HCT116 (cell line): ENCODE results near the gene SLC2A13. TPM values are rescaled to one million over a fixed set of nuclear protein-coding genes. Genes with fewer than 3 reads are reported as not detected.

Source experiments
- ATAC-seq: fragments of 200-7000 bp; cut with Tn5 transposase; 2 replicates; pipeline ENCODE4 v1.9.1; 2020; ENCODE audit warnings: mild to moderate bottlenecking, moderate library complexity
- BruUV-seq: library from RNA; stranded (reverse); fragments of 400-500 nt; replicated peaks from 2 replicates; lab custom pipeline; 2021; lab: Mats Ljungman, UMichigan
- CTCF ChIA-PET: fragments of 300-600 bp; sonication (Branson Sonifier 250); formaldehyde crosslinking; loops from one replicate; lab custom pipeline; 2021; ENCODE audit warnings: antibody characterized with exemption; lab: Charles Lee
- POLR2A ChIA-PET: fragments of 300-600, 350-600 bp; sonication (Branson Sonifier 250); formaldehyde crosslinking; loops from one replicate; lab custom pipeline; 2021; ENCODE audit warnings: antibody characterized with exemption; lab: Charles Lee
- RAD21 ChIA-PET, 2 experiments: fragments of 300-600 bp; sonication (Branson Sonifier 250); formaldehyde crosslinking; loops; one replicate each; lab custom pipeline; 2023; ENCODE audit warnings: low total read pairs in 2 of 2; ENCODE audit not compliant: uncharacterized antibody in 2 of 2, unreplicated experiment in 2 of 2, low non-redundant PET in 1 of 2; lab: Charles Lee
- DNase-seq: peaks from one replicate; pipeline ENCODE4 v3.0.0-alpha.2; 2010; ENCODE audit warnings: low read depth, low spot score
- H2AFZ ChIP-seq: fragments of 200-600 bp; shearing (Covaris generic), sonication (generic); 2 replicates; pipeline ENCODE4 v1.6.1; 2017; ENCODE audit warnings: low read depth, mixed run types, mixed read lengths, antibody characterized with exemption, low read length; ENCODE audit not compliant: poor library complexity, severe bottlenecking
- H3K27ac ChIP-seq: 2 replicates; pipeline ENCODE4 v1.5.1; 2012; ENCODE audit warnings: low read depth, low read length
- H3K27me3 ChIP-seq: fragments of 200-600 bp; sonication (generic); 2 replicates; pipeline ENCODE4 v1.6.1; 2016; ENCODE audit warnings: mixed run types, low read length, mixed read lengths; ENCODE audit not compliant: insufficient read depth
- H3K36me3 ChIP-seq, 2 experiments: fragments of 200-500 bp in 1 of 2; fragments of 200-600 bp in 1 of 2; sonication (Bioruptor generic) in 1 of 2; sonication (generic) in 1 of 2; 2 replicates each; pipeline versions ENCODE4 v1.5.1 to v1.6.1; 2014 to 2016; ENCODE audit warnings: low read length in 2 of 2, inconsistent platforms in 1 of 2, mixed read lengths in 1 of 2, mixed run types in 1 of 2; ENCODE audit not compliant: insufficient read depth in 2 of 2, control insufficient read depth in 1 of 2
- H3K4me1 ChIP-seq, 2 experiments: fragments of 200-600 bp in 1 of 2; sonication (generic) in 1 of 2; 2 replicates each; pipeline versions ENCODE4 v1.5.1 to v1.6.1; 2012 to 2017; ENCODE audit warnings: low read length in 2 of 2, inconsistent platforms in 1 of 2, mild to moderate bottlenecking in 1 of 2, mixed read lengths in 1 of 2, mixed run types in 1 of 2, moderate library complexity in 1 of 2; ENCODE audit not compliant: insufficient read depth in 2 of 2, control insufficient read depth in 1 of 2
- H3K4me2 ChIP-seq: fragments of 200-600 bp; sonication (generic); 2 replicates; pipeline ENCODE4 v1.6.1; 2017; ENCODE audit warnings: mixed run types, low read length, mixed read lengths
- H3K4me3 ChIP-seq, 2 experiments: fragments of 200-600 bp in 1 of 2; sonication (generic) in 1 of 2; replicated peaks in 1 of 2; 2 replicates each; pipeline ENCODE4 v1.5.1; 2011 to 2016; ENCODE audit warnings: low read length in 2 of 2, control low read depth in 1 of 2, low read depth in 1 of 2, mild to moderate bottlenecking in 1 of 2, mixed read lengths in 1 of 2, mixed run types in 1 of 2
- H3K79me2 ChIP-seq: fragments of 200-600 bp; sonication (generic); 2 replicates; pipeline ENCODE4 v1.6.1; 2017; ENCODE audit warnings: mild to moderate bottlenecking, mixed run types, low read length, moderate library complexity, mixed read lengths; ENCODE audit not compliant: insufficient read depth
- H3K9ac ChIP-seq: fragments of 200-600 bp; sonication (generic); 2 replicates; pipeline ENCODE4 v1.6.1; 2016; ENCODE audit warnings: low read length, mixed read lengths
- H3K9me2 ChIP-seq: fragments of 200-600 bp; sonication (generic), shearing (Covaris generic); 2 replicates; pipeline ENCODE4 v1.6.1; 2017; ENCODE audit warnings: mixed run types, mild to moderate bottlenecking, moderate library complexity; ENCODE audit not compliant: insufficient read depth
- H3K9me3 ChIP-seq, 2 experiments: fragments of 200-500 bp in 1 of 2; fragments of 200-600 bp in 1 of 2; sonication (Bioruptor generic) in 1 of 2; sonication (generic) in 1 of 2; 2 replicates each; pipeline ENCODE4 v1.6.1; 2014 to 2017; ENCODE audit warnings: low read length in 2 of 2, mixed read lengths in 2 of 2, inconsistent platforms in 1 of 2, low read depth in 1 of 2, mild to moderate bottlenecking in 1 of 2, mixed run types in 1 of 2, moderate library complexity in 1 of 2; ENCODE audit not compliant: control insufficient read depth in 1 of 2, insufficient read depth in 1 of 2
- H4K20me1 ChIP-seq: fragments of 200-600 bp; sonication (generic), shearing (Covaris generic); 2 replicates; pipeline ENCODE4 v1.6.1; 2017; ENCODE audit warnings: mixed run types, mild to moderate bottlenecking, moderate library complexity; ENCODE audit not compliant: insufficient read depth
- ATF3 ChIP-seq: IDR thresholded peaks from 2 replicates; pipeline ENCODE4 v1.6.1; 2012
- CBX3 ChIP-seq: IDR thresholded peaks from 2 replicates; pipeline ENCODE4 v1.6.1; 2012; ENCODE audit warnings: low read depth
- CEBPB ChIP-seq: IDR thresholded peaks from 2 replicates; pipeline ENCODE4 v1.6.1; 2012; ENCODE audit warnings: low read depth
- EGR1 ChIP-seq: IDR thresholded peaks from 2 replicates; pipeline ENCODE4 v1.6.1; 2012; ENCODE audit warnings: low read depth
- ELF1 ChIP-seq: IDR thresholded peaks from 2 replicates; pipeline ENCODE4 v1.6.1; 2012; ENCODE audit warnings: low read depth, borderline replicate concordance
- EZH2 ChIP-seq: fragments of 200-600 bp; sonication (generic); IDR thresholded peaks from 2 replicates; pipeline ENCODE4 v1.6.1; 2017; ENCODE audit warnings: antibody characterized with exemption, mixed run types
- FOSL1 ChIP-seq: IDR thresholded peaks from 2 replicates; pipeline ENCODE4 v1.6.1; 2012; ENCODE audit warnings: low read depth
- MAX ChIP-seq: IDR thresholded peaks from 2 replicates; pipeline ENCODE4 v1.6.1; 2012
- POLR2A ChIP-seq: IDR thresholded peaks from 2 replicates; pipeline ENCODE4 v1.7.0; 2011; ENCODE audit warnings: borderline replicate concordance; ENCODE audit not compliant: insufficient read depth, insufficient read length; ENCODE audit errors: extremely low read depth
- POLR2AphosphoS5 ChIP-seq: IDR thresholded peaks from 2 replicates; pipeline ENCODE4 v1.6.1; 2011; ENCODE audit warnings: mild to moderate bottlenecking, low read depth, low read length, moderate library complexity
- REST ChIP-seq: IDR thresholded peaks from 2 replicates; pipeline ENCODE4 v1.6.1; 2012; ENCODE audit warnings: low read depth
- SIN3A ChIP-seq: IDR thresholded peaks from 2 replicates; pipeline ENCODE4 v1.6.1; 2012; ENCODE audit warnings: low read depth
- SP1 ChIP-seq: IDR thresholded peaks from 2 replicates; pipeline ENCODE4 v1.6.1; 2012; ENCODE audit warnings: low read depth
- YY1 ChIP-seq: IDR thresholded peaks from 2 replicates; pipeline ENCODE4 v1.6.1; 2011; ENCODE audit warnings: low read length, low read depth, moderate library complexity, mild to moderate bottlenecking; ENCODE audit not compliant: insufficient replicate concordance; ENCODE audit errors: extremely low read depth
- ZBTB33 ChIP-seq: IDR thresholded peaks from 2 replicates; pipeline ENCODE4 v1.6.1; 2011; ENCODE audit warnings: mild to moderate bottlenecking, low read length, moderate library complexity; ENCODE audit not compliant: insufficient replicate concordance; ENCODE audit errors: extremely low read depth
- ZFX ChIP-seq: fragments of 450-650 bp; IDR thresholded peaks from 2 replicates; pipeline ENCODE4 v1.6.1; 2017
- intact Hi-C: fragments of 100-400 bp; cut with micrococcal nuclease; formaldehyde crosslinking; loops from 2 replicates; pipeline ENCODE4 v1.10.0; 2022
- total RNA-seq: library from RNA; stranded (reverse); gene quantifications from one replicate; pipeline ENCODE4 v1.2.1, GENCODE V29; 2021; ENCODE audit not compliant: unreplicated experiment

The SLC2A13 gene
- total RNA-seq, 1 experiment from 2014 or later, result 6.8 TPM

- no peaks in the 10 kb centered on the region for H3K9me3 ChIP-seq
- DNase-seq (no peak), ATAC-seq (no peak)
- CTCF ChIA-PET, result no interaction called here
- H3K4me2 ChIP-seq, result no peak overlapping the region
- RAD21 ChIA-PET, result no interaction called here
- H4K20me1 ChIP-seq, result no peaks in the 10 kb centered on the region
- H3K36me3 ChIP-seq, result no peaks in the 10 kb centered on the region
- no peaks in the 10 kb centered on the region for H3K9me2 ChIP-seq
- intact Hi-C loops, result no loop called here
- H3K27ac ChIP-seq, result no peak overlapping the region
- no peaks in the 10 kb centered on the region for H3K79me2 ChIP-seq
- BruUV-seq, result no TSS peak
- H3K27me3 ChIP-seq, result no peaks in the 10 kb centered on the region
- no peak overlapping the region for H3K9ac ChIP-seq
- H3K4me1 ChIP-seq, result no peaks in the 10 kb centered on the region
- POLR2A ChIA-PET, result no interaction called here
- H2AFZ ChIP-seq, result no peak overlapping the region
- no peak for TF ChIP-seq SP1
- TF ChIP-seq EZH2, result no peak
- no peak for TF ChIP-seq ZFX
- no peak for TF ChIP-seq REST
- TF ChIP-seq POLR2AphosphoS5, result no peak
- TF ChIP-seq CEBPB, result no peak
- H3K4me3 ChIP-seq, result no peak overlapping the region
Observed at GRCh38 chr12:39798429-39798828, 307.5 kb downstream of the SLC2A13 start.

- no peaks in the 10 kb centered on the region for H4K20me1 ChIP-seq
- intact Hi-C loops, result no loop called here
- no peaks in the 10 kb centered on the region for H3K27me3 ChIP-seq
- no peak overlapping the region for H3K9ac ChIP-seq
- DNase-seq, result no peak
- no peaks in the 10 kb centered on the region for H3K9me2 ChIP-seq
- no peaks in the 10 kb centered on the region for H3K9me3 ChIP-seq
- H3K4me3 ChIP-seq, result no peak overlapping the region
- RAD21 ChIA-PET, result no interaction called here
- H3K27ac ChIP-seq, result no peak overlapping the region
- no TSS peak for BruUV-seq
- no peaks in the 10 kb centered on the region for H3K79me2 ChIP-seq
- CTCF ChIA-PET, result no interaction called here
- H3K36me3 ChIP-seq, result no peaks in the 10 kb centered on the region
- no peak for ATAC-seq
- no peak overlapping the region for H3K4me2 ChIP-seq
- no peak overlapping the region for H2AFZ ChIP-seq
- no peak for TF ChIP-seq SIN3A
- TF ChIP-seq ELF1, result no peak
- no peak for TF ChIP-seq ATF3
- no peak for TF ChIP-seq YY1
- no peak for TF ChIP-seq CBX3
- no peak for TF ChIP-seq POLR2A
- no peak for TF ChIP-seq EGR1
- TF ChIP-seq ZBTB33, result no peak
- TF ChIP-seq MAX, result no peak
- TF ChIP-seq FOSL1, result no peak
- TF ChIP-seq, all 23 proteins: peak for 0
- H3K4me1 ChIP-seq, result no peaks in the 10 kb centered on the region
- POLR2A ChIA-PET, result no interaction called here
Observed at GRCh38 chr12:39795481-39795880, 310.4 kb downstream of the SLC2A13 start.
